ENCODE results near the gene FAF1.

Gene FAF1

GRCh38 chr1:50527249-50527986 lies 432.6 kb downstream of the FAF1 start:
- no peak for DNase-seq

GRCh38 chr1:50526431-50526830 lies 433.6 kb downstream of the FAF1 start:
- no peak for DNase-seq

- no peak for DNase-seq
These were observed 436.5 kb downstream of the FAF1 start for GRCh38 chr1:50523548-50523947.

- no peak for DNase-seq
These were observed 437.2 kb downstream of the FAF1 start for GRCh38 chr1:50522691-50523342.

GRCh38 chr1:50521703-50522102 lies 438.4 kb downstream of the FAF1 start:
- no peak for DNase-seq

- DNase-seq: no peak
These were observed 442.6 kb downstream of the FAF1 start for GRCh38 chr1:50517488-50517887.

GRCh38 chr1:50516056-50516455 lies 444.0 kb downstream of the FAF1 start:
- no peak for DNase-seq

DNA sequence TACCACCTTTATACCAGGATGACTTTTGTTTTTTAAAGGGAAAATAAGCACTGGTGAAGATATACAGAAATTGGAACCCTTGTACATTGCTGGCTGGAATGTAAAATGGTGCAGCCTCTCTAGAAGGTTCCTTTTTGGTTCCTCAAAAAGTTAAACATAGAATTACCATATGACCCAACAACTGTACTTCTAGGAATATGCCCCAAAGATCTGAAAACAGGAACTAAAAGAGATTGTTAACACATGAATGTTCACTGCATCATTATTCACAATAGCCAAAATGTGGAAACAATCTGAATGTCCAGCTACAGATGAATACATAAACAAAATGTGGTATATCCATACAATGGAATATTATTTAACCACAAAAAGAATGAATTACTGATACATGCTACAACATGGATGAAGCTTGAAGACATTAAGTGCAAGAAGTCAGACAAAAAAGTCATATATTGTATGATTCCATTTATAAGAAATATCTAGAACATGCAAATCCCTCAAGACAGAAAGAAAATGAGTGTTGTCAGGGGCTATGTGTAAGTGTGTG lies 452.0 kb downstream of the FAF1 start:
- no peak for DNase-seq

GRCh38 chr1:50505427-50505826 lies 454.6 kb downstream of the FAF1 start:
- no peak for DNase-seq

- DNase-seq: no peak
These were observed 456.6 kb downstream of the FAF1 start for GRCh38 chr1:50503515-50503914.

- DNase-seq: no peak
These were observed 457.9 kb downstream of the FAF1 start for GRCh38 chr1:50502147-50502546.

- DNase-seq: no peak
These were observed 463.1 kb downstream of the FAF1 start for GRCh38 chr1:50497007-50497406.

DNA sequence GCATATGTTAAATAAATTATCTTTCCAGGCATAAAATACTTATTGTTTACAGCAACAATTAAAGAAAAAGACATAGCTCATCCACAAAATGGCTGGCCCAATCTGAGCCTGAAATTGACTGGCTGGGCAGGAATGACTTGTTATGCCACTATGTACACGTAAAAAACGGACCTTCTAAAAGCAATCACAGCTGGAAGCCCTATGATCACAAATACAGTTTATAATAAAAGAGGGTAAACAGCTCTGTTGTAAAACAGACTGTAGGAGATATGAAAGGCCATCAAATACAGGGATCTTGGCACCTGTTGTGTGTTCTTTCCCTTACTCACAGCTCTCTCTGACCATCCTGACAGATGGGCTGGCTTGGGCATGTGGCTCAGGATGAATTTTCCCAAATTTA lies 466.4 kb downstream of the FAF1 start:
- no peak for DNase-seq

DNA sequence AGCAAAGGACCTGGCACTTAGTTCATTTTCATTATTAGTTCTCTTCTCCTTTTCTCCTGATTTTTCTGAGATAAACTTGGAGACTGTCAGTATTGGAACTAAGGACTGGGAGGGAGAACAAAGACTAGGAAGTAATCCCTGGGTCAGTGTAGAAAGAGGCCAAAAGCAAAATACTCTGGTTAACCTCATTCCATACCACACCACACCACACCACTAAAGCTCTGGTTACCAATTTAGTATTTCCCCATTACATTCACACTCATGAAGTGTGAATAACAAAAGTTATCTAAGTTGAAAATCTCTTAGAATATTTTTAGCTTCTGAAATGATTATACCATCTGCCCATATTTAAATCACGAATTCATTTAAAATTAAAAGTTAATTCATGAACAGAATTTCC lies 467.9 kb downstream of the FAF1 start:
- DNase-seq: no peak

DNA sequence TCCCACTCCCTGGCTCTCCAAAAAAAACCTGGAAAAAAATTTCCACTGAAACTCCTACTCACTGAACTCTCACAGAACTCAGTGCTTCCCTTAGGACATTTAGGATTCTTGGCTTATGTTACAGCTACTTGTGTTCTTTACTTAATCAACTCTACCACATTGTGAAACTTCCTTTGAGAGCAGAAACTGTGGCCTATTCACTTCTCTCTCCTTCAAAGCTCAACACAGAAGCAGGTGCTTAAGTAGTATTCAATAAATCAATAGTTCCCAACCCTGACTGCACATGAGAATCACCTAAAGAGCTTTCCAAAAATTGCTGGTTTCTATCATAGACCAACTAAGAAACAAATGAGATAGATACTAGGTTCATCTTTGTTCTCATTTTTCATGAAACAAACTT lies 468.9 kb downstream of the FAF1 start:
- no peak for DNase-seq

GRCh38 chr1:50490640-50491039 lies 469.4 kb downstream of the FAF1 start:
- no peak for DNase-seq

DNA sequence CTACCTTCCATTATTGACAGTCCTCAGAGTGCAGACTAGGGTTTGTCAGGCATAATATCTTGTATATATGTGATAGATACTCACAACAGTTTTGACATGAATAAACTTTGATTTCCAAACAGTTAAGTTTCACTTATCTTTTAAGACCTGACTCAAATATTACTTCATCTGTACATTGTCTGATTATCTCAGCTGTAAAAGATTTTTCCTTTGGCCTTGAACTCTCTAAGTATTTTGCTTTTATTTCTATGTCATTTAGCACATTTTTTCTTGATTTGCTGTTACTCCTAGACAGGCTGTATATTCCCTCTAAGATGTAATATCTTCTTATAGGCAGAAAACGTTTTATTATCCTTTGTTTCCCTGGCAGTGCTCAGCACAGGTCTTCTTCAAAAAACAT lies 471.2 kb downstream of the FAF1 start:
- DNase-seq: no peak

GRCh38 chr1:50488356-50488755 lies 471.7 kb downstream of the FAF1 start:
- DNase-seq: no peak

GRCh38 chr1:50487725-50488124 lies 472.3 kb downstream of the FAF1 start:
- no peak for DNase-seq

- no peak for DNase-seq
These were observed 478.8 kb downstream of the FAF1 start for GRCh38 chr1:50481142-50481736.

- DNase-seq: no peak
These were observed 483.3 kb downstream of the FAF1 start for GRCh38 chr1:50476800-50477199.

- no peak for DNase-seq
These were observed 484.9 kb downstream of the FAF1 start for GRCh38 chr1:50474859-50475809.

- DNase-seq: no peak
These were observed 486.6 kb downstream of the FAF1 start for GRCh38 chr1:50473513-50473912.

Data from NCI-H1105 (cell line).